HG02678 (cell line): Measurements from ENCODE around the gene ATP5F1A.
"Not testable (repeated sequence)": the region's sequence is repeated elsewhere in the genome, so short reads cannot be mapped to it uniquely, and the experiment has no call there.

Experiments used
- ATAC-seq: cut with Tn5 transposase; IDR thresholded peaks from one replicate; pipeline ENCODE4 v1.9.1; 2021; ENCODE audit warnings: mild to moderate bottlenecking, moderate library complexity; ENCODE audit not compliant: unreplicated experiment

Gene ATP5F1A

DNA sequence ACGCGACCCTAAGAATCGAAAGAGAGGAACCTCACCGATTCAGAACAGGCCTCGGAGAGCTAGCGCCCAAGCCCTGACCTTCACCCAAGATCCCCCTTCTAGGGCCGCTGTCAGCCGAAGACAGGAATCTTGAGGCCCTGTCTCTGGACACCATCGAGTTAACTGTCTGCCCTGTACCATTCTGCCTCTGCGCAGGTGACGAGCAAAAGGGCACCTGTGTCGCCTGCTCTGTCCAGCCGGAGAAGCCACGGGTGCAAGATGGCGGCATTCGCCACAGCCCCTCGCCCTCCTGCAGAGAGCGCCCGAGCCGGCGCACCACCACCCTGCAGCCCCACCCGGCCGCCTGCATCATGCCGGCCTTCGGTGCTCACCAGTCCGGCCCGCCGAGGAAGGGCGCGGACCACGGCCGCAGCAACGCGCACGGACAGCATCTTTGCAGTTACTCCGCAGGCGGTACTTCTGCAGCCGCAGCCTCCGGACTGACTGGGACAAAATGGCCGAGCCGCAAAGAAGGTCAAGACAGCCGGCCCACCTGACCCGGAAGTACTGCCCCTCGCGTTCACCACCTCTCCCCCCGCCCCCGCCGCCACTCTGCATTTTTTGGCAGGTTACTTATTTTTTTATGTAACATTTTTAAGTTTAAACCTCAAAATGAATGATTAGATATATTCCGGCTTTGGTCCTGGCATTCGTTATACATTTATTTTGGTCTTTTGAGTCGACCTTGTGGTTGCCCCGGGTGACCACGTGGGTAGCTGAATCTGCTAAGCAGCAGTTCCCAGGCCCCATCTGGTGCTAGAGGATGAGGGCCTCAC is at the start of gene ATP5F1A:
Gene ATP5F1A, minus strand, starts transcription at position 496 of the 815 bp plus-strand sequence. Its CDS starts 65 bp downstream, at position 431.
- ATAC-seq = peak; percentile 81

DNA sequence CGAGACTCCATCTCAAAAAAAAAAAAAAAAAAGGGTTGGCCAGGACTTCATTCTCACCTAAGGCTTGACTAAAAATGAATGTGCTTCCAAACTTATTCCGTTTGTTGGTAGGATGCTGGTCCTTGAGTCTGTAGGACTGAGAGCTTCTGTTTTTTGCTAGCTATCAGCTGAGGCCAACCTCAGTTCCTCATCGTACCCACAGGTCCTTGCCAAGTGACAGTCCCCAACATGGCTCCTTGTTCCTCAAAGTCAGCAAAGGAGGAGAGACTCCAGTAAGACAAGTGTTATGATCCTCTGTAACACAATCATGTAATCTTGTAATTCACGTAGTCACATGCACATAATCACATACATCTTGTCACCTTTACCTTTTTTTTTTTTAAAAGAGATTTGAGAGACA is 43.1 kb upstream of the ATP5F1A start:
- ATAC-seq = no peak

DNA sequence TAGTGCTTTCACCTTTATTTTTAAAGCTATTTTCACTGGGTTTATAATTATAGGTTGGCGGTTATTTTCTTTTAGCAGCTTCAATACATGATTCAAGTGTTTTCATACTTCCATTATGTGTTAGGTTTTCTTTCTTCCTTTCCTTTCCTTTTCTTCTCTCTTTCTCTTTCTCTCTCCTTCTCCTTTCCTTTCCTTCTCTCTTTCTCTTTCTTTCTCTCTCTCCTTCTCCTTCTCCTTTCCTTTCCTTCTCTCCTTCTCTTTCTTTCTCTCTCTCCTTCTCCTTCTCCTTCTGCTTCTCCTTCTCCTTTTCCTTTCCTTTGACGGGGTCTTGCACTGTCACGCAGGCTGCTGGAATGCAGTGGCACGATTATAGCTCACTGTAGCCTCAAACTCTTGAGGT is 42.1 kb upstream of the ATP5F1A start:
- no peak for ATAC-seq

DNA sequence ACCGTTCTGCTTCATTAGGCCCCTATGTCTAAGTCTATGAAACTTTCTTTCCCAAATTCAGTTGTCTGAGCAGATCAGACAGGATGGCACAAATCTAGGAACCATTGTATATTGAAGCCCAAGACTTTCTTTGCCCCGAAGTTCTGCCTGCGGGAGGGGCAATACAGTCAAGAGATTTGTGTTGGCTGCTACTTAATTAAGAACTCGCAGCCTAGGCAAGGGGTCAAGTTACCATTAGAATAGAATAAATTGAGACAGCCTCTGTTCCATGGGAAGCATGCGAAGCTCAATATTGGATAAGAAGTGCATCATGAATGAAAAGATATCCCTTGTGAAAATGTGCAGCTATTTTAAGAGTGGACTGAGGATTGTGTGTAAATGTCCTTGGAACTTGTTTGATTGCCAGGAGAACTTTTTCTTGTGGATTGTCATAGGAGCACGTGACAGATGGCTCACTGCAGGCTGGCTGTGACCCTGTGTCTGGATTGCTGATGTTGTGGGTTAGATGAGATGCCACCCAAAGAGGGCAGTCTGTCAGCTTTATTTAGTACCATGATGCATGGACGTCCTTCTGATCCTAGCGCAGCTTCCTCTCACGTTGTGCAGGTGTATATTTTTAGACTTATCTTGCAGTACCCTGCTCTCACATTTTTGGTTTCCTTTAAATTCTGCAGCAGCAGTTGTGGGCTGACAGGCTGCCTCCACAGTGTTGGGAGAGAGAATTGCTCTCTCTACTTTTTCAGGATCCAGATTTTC is 37.0 kb upstream of the ATP5F1A start:
- ATAC-seq = no peak

DNA sequence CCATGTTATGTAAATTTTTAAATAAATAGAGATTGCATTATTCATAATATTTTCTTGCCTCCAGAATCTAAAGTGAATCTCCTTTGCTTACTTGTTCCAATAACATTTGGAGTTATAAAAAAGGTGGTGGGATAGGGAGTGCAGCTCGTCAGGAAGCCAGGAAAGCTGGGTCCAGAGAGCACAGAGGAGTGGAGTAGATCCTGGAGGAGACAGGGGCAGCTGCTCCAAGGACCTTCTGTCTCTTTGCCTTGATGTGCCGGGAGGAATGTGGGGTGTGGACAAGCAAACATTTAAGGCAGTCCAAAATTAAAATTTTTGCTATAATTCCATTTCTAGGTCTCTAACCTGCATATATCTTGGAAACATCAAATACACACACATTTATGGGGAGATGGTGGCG is 35.4 kb upstream of the ATP5F1A start:
- ATAC-seq = no peak

DNA sequence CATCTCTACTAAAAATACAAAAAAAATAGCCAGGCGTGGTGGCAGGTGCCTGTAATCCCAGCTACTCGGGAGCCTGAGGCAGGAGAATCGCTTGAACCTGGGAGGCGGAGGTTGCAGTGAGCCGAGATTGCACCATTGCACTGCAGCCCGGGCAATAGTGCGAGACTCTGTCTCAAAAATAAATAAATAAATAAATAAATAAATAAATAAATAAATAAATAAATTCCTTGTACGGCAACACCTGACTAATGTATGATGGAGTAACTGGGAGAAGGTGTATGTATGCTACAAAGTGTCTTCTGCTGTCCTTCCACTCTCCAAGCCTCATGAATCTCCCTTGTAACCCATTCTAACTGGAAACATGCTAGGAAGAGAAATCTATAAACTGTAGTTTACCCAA is 32.5 kb upstream of the ATP5F1A start:
- not testable (repeated sequence) for ATAC-seq

DNA sequence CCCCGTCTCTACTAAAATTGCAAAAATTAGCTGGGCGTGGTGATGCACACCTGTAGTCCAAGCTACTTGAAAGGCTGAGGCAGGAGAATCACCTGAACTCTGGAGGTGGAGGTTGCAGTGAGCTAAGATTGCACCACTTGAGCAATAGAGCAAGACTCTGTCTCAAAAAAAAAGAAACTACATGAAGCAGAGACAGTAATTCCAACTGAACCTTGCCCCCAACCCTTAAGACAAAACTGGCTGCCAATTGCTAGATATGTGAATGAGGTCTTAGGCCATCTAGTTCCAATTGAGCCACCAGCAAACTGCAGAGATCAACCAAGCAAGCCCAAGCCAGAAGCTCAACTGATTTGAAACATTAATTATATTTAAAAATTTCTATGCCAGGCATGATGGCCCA is 32.0 kb upstream of the ATP5F1A start:
- no peak for ATAC-seq

DNA sequence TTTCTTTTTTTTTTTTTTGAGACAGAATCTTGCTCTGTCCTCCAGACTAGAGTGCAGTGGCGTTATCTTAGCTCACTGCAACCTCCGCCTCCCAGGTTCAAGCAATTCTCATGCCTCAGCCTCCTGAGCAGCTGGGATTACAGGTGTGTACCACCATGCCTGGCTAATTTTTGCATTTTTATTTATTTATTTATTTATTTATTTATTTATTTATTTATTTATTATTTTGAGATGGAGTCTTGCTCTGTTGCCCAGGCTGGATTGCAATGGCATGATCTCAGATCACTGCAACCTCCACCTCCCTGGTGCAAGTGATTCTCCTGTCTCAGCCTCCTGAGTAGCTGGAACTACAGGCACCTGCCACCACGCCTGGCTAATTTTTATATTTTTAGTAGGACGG is 28.5 kb upstream of the ATP5F1A start:
- ATAC-seq = not testable (repeated sequence)

DNA sequence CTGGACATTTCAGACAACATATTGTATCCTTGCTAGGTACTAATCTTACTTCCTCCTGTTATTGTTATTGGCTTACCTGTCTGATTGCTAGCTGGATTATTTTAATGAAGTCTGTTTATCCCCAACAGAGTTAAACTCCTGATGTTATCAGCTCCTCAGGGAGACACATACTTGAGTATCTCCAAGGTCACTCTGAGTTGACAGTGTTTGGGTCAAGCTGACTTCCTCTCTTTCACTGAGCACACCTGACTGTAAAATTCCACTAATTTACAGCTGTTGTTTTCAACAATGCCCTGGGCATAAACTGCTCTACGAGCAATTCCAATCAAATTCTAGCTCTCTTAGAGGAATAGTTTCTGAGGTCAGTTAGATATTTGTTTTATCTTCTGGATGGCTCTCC is 15.7 kb upstream of the ATP5F1A start:
- ATAC-seq = no peak

DNA sequence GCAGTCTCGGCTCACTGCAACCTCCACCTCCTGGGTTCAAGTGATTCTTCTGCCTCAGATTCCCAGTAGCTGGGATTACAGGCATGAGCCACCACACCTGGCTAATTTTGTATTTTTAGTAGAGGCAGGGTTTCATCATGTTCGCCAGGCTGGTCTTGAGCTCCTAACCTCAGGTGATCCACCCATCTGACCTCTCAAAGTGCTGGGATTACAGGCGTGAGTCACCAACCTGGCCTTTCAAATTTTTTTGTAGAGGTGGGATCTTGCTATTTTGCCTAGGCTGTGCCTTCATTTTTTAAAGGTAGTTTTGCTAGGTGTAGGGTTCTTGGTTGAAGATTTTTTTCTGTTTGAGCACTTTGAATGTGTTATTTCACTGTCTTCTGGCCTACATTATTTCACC is 12.3 kb upstream of the ATP5F1A start:
- ATAC-seq = no peak

DNA sequence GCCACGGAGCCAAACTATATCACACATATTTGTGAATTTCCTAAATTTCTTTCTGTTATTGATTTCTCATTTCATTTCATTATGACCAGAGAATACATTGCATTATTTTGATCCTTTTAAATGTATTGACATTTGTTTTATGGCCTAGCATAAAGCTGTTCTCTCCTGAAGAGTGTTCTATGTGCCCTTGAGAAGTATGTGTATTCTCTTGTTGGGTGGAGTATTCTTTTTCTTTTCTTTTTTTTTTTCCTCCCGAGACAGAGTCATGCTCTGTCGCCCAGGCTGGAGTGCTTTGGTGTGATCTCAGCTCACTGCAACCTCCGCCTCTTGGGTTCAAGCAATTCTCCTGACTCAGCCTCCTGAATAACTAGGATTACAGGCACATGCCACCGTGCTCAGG is 11.3 kb upstream of the ATP5F1A start:
- no peak for ATAC-seq

DNA sequence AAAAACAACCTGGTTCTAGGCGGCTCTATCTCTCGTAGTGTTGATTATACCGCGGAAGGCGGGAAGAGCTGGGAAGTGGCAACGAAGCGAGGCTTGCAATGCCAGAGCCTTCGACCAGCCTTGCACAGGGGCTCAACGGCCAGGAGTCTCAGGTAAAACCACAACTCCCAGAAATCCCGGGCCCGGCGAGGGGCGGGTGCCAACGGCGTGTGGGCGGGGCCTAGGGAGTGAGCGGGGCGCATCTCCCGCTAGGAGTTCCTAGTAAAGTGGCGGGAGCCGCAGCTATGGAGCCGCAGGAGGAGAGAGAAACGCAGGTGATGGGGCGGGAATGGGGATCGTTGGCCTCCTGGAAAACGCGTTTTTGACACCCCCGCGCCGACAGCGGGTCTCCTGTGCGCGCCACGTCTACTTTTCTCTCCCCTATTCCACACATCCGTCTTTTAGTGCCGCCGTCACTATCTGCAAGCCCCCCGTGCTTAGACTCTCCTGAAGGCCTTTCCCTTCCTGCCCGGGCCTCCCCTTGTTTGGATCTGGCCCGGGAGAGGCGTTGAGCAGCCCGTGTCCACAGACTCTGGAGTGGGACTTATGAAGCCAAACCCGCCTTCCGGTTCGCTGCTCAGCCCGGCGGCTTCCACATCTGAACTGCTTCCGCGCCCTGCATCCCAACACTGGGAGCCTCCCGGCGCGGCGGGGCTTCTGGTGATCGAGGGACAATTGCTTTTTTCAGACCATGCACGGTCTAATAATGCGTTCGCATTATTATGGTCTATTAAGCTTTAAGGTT is 6.2 kb upstream of the ATP5F1A start, which contains the start of gene HAUS1:
Gene HAUS1, plus strand, starts transcription at position 258 of the 784 bp plus-strand sequence. Its CDS starts 27 bp downstream, at position 285.
- ATAC-seq = peak; percentile 97

DNA sequence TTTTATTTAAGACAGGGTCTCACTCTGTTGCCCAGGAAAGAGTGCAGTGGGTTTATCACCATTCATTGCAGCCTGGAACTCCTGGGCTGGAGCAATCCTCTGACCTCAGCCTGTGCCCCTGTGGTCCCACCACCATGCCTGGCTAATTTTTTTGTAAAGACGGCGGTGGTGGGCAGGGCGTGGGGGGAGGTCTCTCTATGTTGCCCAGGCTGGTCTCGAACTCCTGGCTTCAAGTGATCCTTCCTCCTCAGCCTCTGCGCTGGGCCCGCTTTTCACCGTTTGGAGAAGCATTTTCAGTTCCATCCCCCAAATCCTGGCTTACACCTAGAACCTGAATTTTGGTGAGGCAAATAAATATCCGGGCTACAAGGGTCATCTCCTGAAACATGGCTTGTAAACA is 1.4 kb upstream of the ATP5F1A start:
- no peak for ATAC-seq

DNA sequence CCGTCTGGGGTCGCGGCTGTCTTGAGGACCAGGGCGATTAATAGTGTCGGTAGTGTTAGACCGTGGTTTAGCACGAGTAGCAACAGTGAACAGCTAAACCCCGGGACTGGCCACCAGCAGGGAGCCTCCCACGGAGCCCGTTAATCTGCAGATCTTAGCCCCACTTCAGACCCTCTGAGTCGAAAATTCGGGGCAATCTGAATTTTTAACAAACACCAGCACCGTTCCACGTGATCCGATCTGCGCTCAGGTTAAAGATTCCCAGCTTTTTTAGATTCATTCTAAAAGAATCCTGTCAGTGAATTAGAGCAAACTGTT is 479 bp upstream of the ATP5F1A start:
- ATAC-seq = no peak

DNA sequence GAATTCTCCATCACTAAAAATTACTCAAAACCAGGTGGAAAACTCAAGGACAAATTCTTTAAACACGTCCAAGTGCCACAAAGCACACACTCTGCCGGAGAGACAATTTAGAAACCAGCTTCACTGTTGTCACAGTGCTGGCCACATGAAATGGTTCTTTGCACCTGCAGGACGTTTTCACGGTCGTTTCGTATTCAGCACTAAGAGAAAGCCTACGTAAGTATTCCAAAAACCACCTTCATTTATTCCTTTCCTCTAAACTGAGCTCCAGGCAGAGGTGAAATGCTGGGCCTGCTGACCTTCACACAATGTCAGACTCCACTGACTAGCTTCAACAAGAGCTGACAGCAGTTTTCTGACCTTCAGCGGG is 680 bp downstream of the ATP5F1A start:
- ATAC-seq = peak; percentile 23

DNA sequence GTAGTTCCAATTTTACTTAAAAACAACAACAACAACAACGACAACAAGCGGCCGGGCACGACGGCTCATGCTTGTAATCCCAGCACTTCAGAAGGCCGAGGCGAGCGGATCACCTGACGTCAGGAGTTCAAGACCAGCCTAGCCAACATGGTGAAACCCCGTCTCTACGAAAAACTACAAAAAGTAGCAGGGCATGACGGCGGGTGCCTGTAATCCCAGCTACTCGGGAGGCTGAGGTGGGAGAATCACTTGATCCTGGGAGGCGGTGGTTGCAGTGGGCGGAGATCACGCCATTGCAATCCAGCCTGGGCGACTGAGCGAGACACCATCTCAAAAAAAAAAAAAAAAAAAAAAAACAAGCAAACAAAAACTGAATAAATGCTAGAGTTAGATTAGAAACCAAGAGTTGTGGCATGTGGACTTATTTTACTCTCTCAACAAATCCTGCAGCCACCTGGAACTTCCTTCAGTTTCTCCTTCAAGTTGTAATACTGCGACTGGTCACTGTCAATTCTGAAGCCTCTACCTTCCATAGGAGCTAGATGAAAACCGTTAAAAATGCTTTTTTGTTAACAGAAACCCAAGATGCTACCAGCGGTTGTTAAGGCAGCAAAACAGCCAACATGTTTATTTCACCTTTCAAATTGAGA is 1.3 kb downstream of the ATP5F1A start:
- no peak for ATAC-seq

DNA sequence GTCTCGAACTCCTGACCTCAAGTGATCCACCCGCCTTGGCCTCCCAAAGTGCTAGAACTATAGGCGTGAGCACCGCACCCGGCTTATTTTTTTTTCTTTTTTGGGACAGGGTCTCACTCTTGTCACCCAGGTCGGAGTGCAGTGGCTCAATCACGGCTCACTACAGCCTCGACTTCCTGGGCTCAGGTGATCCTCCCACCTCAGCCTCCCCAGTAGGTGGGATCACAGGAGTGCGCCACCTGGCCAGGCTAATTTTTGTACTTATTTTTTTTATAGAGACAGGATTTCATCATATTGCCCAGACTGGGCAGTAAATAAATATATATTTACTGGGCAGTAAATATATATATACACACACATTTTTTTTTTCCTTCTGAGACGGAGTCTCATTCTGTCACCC is 2.6 kb downstream of the ATP5F1A start:
- ATAC-seq = no peak

DNA sequence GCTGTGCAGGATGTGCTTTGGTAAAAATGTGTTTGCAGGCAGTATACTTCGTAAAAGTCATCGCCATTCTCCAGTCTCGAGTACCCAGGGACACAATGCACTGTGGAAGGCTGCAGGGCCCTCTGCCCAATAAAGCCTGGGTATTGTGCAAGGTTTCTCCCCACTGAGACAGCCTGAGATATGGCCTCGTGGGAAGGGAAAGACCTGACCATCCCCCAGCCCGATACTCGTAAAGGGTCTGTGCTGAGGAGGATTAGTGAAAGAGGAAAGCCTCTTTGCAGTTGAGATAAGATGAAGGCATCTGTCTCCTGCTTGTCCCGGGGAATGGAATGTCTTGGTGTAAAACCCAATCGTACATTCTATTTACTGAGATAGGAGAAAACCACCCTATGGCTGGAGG is 9.6 kb downstream of the ATP5F1A start:
- ATAC-seq = not testable (repeated sequence)

DNA sequence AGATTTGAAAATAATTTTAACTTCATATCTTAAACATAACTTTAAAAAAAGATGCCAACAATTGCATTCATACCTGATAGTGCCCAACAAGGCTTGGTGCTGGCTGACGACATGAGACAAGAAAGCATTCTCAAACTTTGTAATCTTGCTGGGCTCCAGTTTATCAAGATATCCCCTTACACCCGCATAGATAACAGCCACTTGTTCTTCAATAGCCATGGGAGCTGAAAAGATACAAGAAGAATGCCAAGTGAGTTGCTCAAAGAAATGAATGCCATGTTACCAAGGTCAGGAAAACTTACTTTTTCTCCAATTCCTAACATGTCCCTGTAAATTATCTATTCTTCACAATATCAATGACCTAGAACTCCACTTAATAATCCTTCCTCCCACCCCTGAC is 13.7 kb downstream of the ATP5F1A start:
- no peak for ATAC-seq

DNA sequence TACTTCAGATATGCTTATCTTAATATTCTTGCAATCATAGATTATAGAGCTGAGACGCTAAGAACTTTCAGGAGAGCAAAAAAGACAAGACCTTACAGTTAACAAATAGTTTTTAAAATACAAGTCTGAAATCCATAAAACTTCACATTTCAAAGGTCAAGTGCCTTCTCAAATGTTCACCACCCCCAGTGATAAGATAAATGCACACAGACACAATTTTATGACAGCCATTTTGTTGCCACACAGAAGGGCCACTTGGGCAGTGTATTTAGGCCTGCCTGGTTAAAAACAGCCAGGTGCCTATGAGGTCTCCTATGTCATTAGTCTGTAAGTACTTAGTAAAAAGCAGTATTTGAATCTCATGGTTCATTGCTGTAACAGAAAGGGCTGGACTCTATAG is 17.9 kb downstream of the ATP5F1A start:
- ATAC-seq = no peak

DNA sequence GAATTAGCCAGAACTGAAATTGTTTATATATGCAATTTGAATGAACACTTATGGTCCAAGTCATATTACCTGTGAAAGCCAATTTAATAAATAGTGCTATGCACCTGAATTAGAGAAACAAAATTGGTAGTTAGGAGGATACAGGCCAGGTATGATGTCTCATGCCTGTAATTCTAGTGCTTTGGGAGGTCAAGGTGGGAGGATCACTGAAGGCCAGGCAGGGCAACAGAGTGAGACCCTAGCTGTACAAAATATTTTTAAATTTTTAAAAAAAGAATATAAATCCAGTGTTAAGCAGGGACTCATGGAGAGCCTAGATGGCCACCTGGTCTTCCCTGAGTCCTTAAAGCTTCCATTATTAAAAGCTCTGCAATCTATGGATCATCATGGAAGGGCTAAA is 18.8 kb downstream of the ATP5F1A start:
- ATAC-seq = no peak
